Activated CD4-positive, alpha-beta T cell treated with anti-CD3 and anti-CD28 coated beads for 36 hours (primary cell): ENCODE results near the gene CALU. TPM values are rescaled to one million over a fixed set of nuclear protein-coding genes. Genes with fewer than 3 reads are reported as not detected.

Experiments
- ATAC-seq: fragments of 200-7000 bp; cut with Tn5 transposase; one replicate; pipeline ENCODE4 v1.10.0; 2021; ENCODE audit warnings: mild to moderate bottlenecking, moderate library complexity
- CTCF ChIA-PET: fragments of 350-600 bp; sonication (Branson Sonifier 250); formaldehyde crosslinking; loops from one replicate; lab custom pipeline; 2021; ENCODE audit warnings: antibody characterized with exemption; lab: Charles Lee
- POLR2A ChIA-PET: fragments of 350-600 bp; sonication (Branson Sonifier 250); formaldehyde crosslinking; loops from one replicate; lab custom pipeline; 2021; ENCODE audit warnings: antibody characterized with exemption, inconsistent platforms; lab: Charles Lee
- DNase-seq: peaks from one replicate; pipeline ENCODE4 v3.0.0-alpha.2; 2020
- H3K27ac Mint-ChIP-seq: one replicate; pipeline ENCODE4 v1.8.0; 2021; ENCODE audit warnings: mixed read lengths
- H3K27me3 Mint-ChIP-seq: one replicate; pipeline ENCODE4 v1.8.0; 2021; ENCODE audit warnings: mixed read lengths
- H3K36me3 Mint-ChIP-seq: one replicate; pipeline ENCODE4 v1.8.0; 2021; ENCODE audit warnings: low read depth, mixed read lengths
- H3K4me1 Mint-ChIP-seq: one replicate; pipeline ENCODE4 v1.8.0; 2021; ENCODE audit warnings: mixed read lengths
- H3K4me3 Mint-ChIP-seq: one replicate; pipeline ENCODE4 v1.8.0; 2021; ENCODE audit warnings: mild to moderate bottlenecking, moderate library complexity, mixed read lengths
- H3K9me3 Mint-ChIP-seq: one replicate; pipeline ENCODE4 v1.8.0; 2021; ENCODE audit warnings: low read depth, mixed read lengths
- intact Hi-C, 2 experiments: fragments of 100-400 bp; cut with DNase I in 1 of 2; cut with micrococcal nuclease in 1 of 2; formaldehyde crosslinking; loops; one replicate each; pipeline versions ENCODE4 v1.14.2 to v1.15.1; 2022 to 2024; cut with DNase I, micrococcal nuclease
- total RNA-seq, 2 experiments: library from RNA; stranded (reverse); gene quantifications; one replicate each; pipeline ENCODE4 v1.2.3, GENCODE V29; 2021

The CALU gene
- total RNA-seq, 2 experiments from 2014 or later: 32.9 to 33.8 TPM

GRCh38 chr7:128737867-128738385, 1.2 kb upstream of the CALU start:
- Mint-ChIP-seq H3K27ac (no peak overlapping the region), H3K27me3 (peaks cover 3% of the 10 kb centered on the region), H3K36me3 (no peaks in the 10 kb centered on the region), H3K4me3 (peak overlapping the region; percentile 99), H3K4me1 (peaks cover 31% of the 10 kb centered on the region), H3K9me3 (no peaks in the 10 kb centered on the region)
- CTCF ChIA-PET: interaction anchor here (0.9 to 1.9 kb wide), 9 partner anchors 8 to 313 kb away, joined by 3 to 7 read pairs (median 4); no protein-coding TSS in a partner anchor
- intact Hi-C loops: loop anchor here (2.0 to 10.0 kb wide), 4 partner anchors 125 to 1149 kb away; partner anchors contain the start of genes ARF5 (in 1 of the 2), ATP6V1F (in 1 of the 2) and STRIP2 (in 1 of the 2)
- POLR2A ChIA-PET: interaction anchor here (0.6 to 1.3 kb wide), 3 partner anchors 21 to 53 kb away, joined by 3 to 6 read pairs (median 4); partner anchors contain the start of gene CCDC136
- DNase-seq (no peak), ATAC-seq (no peak)

GRCh38 chr7:128738570-128739047, 550 bp upstream of the CALU start:
- peak; percentile 37 for DNase-seq
- H3K4me1 Mint-ChIP-seq: peaks cover 33% of the 10 kb centered on the region
- H3K27ac Mint-ChIP-seq: peak overlapping the region; percentile 93
- H3K27me3 Mint-ChIP-seq: peaks cover 3% of the 10 kb centered on the region
- ChIA-PET CTCF (interaction anchor here (0.7 to 1.9 kb wide), 8 partner anchors 12 to 648 kb away, joined by 3 to 7 read pairs (median 4); no protein-coding TSS in a partner anchor), POLR2A (interaction anchor here (0.6 to 1.3 kb wide), 4 partner anchors 20 to 53 kb away, joined by 3 to 6 read pairs (median 4); partner anchors contain the start of gene CCDC136)
- peak overlapping the region; percentile 99 for H3K4me3 Mint-ChIP-seq
- intact Hi-C loops: loop anchor here (1.0 to 10.0 kb wide), 13 partner anchors 53 to 1150 kb away; partner anchors contain the start of genes ATP6V1F (in 2 of the 2), CCDC136 (in 2 of the 2), ARF5 (in 1 of the 2) and HILPDA (in 1 of the 2)
- no peaks in the 10 kb centered on the region for H3K9me3 Mint-ChIP-seq
- no peaks in the 10 kb centered on the region for H3K36me3 Mint-ChIP-seq
- peak; percentile 25 for ATAC-seq

- POLR2A ChIA-PET: interaction anchor here (0.5 to 1.3 kb wide), 4 partner anchors 19 to 313 kb away, joined by 3 to 4 read pairs (median 3); no protein-coding TSS in a partner anchor
- Mint-ChIP-seq H3K4me3 (peak overlapping the region; percentile 99), H3K36me3 (no peaks in the 10 kb centered on the region), H3K27me3 (peaks cover under 1% of the 10 kb centered on the region), H3K27ac (peak overlapping the region; percentile 93), H3K4me1 (peaks cover 42% of the 10 kb centered on the region), H3K9me3 (no peaks in the 10 kb centered on the region)
- ATAC-seq (no peak), DNase-seq (no peak)
- CTCF ChIA-PET: interaction anchor here (0.6 to 2.4 kb wide), 10 partner anchors 13 to 471 kb away, joined by 3 to 12 read pairs (median 4); partner anchors contain the start of gene ATP6V1F
- intact Hi-C loops: loop anchor here (1.0 to 10.0 kb wide), 13 partner anchors 51 to 1151 kb away; partner anchors contain the start of genes ATP6V1F (in 2 of the 2), CCDC136 (in 2 of the 2), ARF5 (in 1 of the 2) and HILPDA (in 1 of the 2)
These were observed 977 bp downstream of the CALU start for GRCh38 chr7:128739990-128740682.

GRCh38 chr7:128740996-128741395, 1.8 kb downstream of the CALU start:
- no peak overlapping the region for H3K27ac Mint-ChIP-seq
- no peaks in the 10 kb centered on the region for H3K9me3 Mint-ChIP-seq
- ChIA-PET CTCF (interaction anchor here (1.0 to 2.4 kb wide), 4 partner anchors 14 to 266 kb away, joined by 3 to 12 read pairs (median 4); partner anchors contain the start of gene ATP6V1F), POLR2A (no interaction called here)
- DNase-seq (no peak), ATAC-seq (no peak)
- H3K4me1 Mint-ChIP-seq: peaks cover 42% of the 10 kb centered on the region
- H3K36me3 Mint-ChIP-seq: peaks cover 7% of the 10 kb centered on the region
- no peaks in the 10 kb centered on the region for H3K27me3 Mint-ChIP-seq
- intact Hi-C loops: no loop called here
- no peak overlapping the region for H3K4me3 Mint-ChIP-seq

GRCh38 chr7:128741491-128741890, 2.3 kb downstream of the CALU start:
- H3K9me3 Mint-ChIP-seq: no peaks in the 10 kb centered on the region
- no peak overlapping the region for H3K4me3 Mint-ChIP-seq
- peaks cover 42% of the 10 kb centered on the region for H3K4me1 Mint-ChIP-seq
- CTCF ChIA-PET: interaction anchor here (0.8 to 2.4 kb wide), 5 partner anchors 14 to 164 kb away, joined by 3 to 12 read pairs (median 4); partner anchors contain the start of gene ATP6V1F
- ATAC-seq (no peak), DNase-seq (no peak)
- peaks cover 7% of the 10 kb centered on the region for H3K36me3 Mint-ChIP-seq
- POLR2A ChIA-PET: no interaction called here
- intact Hi-C loops: no loop called here
- H3K27ac Mint-ChIP-seq: no peak overlapping the region
- H3K27me3 Mint-ChIP-seq: no peaks in the 10 kb centered on the region

- Mint-ChIP-seq H3K4me3 (no peak overlapping the region), H3K36me3 (peaks cover 7% of the 10 kb centered on the region), H3K27me3 (no peaks in the 10 kb centered on the region), H3K27ac (no peak overlapping the region), H3K4me1 (peaks cover 46% of the 10 kb centered on the region), H3K9me3 (no peaks in the 10 kb centered on the region)
- intact Hi-C loops: no loop called here
- DNase-seq: no peak
- ChIA-PET CTCF (interaction anchor here (0.7 to 1.4 kb wide), 3 partner anchors 15 to 164 kb away, joined by 3 to 5 read pairs (median 4); no protein-coding TSS in a partner anchor), POLR2A (no interaction called here)
- no peak for ATAC-seq
These were observed 3.0 kb downstream of the CALU start for GRCh38 chr7:128742206-128742605.

- Mint-ChIP-seq H3K27me3 (no peaks in the 10 kb centered on the region), H3K36me3 (peaks cover 12% of the 10 kb centered on the region), H3K27ac (no peak overlapping the region), H3K4me1 (peaks cover 47% of the 10 kb centered on the region), H3K4me3 (no peak overlapping the region), H3K9me3 (no peaks in the 10 kb centered on the region)
- ATAC-seq (no peak), DNase-seq (no peak)
- CTCF ChIA-PET: interaction anchor here (0.7 to 1.4 kb wide), 5 partner anchors 9 to 140 kb away, joined by 3 to 5 read pairs (median 3); no protein-coding TSS in a partner anchor
- POLR2A ChIA-PET: interaction anchor here (0.6 kb wide), 1 partner anchor 59 kb away, joined by 3 read pairs; no protein-coding TSS in a partner anchor
- intact Hi-C loops: no loop called here
These were observed 4.1 kb downstream of the CALU start for GRCh38 chr7:128743112-128743772.

- no peak for ATAC-seq
- intact Hi-C loops: no loop called here
- Mint-ChIP-seq H3K9me3 (no peaks in the 10 kb centered on the region), H3K36me3 (peaks cover 21% of the 10 kb centered on the region), H3K4me1 (peaks cover 42% of the 10 kb centered on the region), H3K27me3 (no peaks in the 10 kb centered on the region), H3K4me3 (no peak overlapping the region), H3K27ac (no peak overlapping the region)
- DNase-seq: no peak
- CTCF ChIA-PET: interaction anchor here (0.5 to 1.0 kb wide), 2 partner anchors 11 to 126 kb away, joined by 3 read pairs; no protein-coding TSS in a partner anchor
- POLR2A ChIA-PET: no interaction called here
These were observed 5.3 kb downstream of the CALU start for GRCh38 chr7:128744366-128744905.

- Mint-ChIP-seq H3K4me3 (no peak overlapping the region), H3K27ac (no peak overlapping the region), H3K36me3 (peaks cover 27% of the 10 kb centered on the region), H3K27me3 (no peaks in the 10 kb centered on the region), H3K4me1 (peaks cover 36% of the 10 kb centered on the region), H3K9me3 (no peaks in the 10 kb centered on the region)
- POLR2A ChIA-PET: no interaction called here
- intact Hi-C loops: no loop called here
- CTCF ChIA-PET: interaction anchor here (1.2 kb wide), 1 partner anchor 35 kb away, joined by 3 read pairs; no protein-coding TSS in a partner anchor
- ATAC-seq (no peak), DNase-seq (no peak)
These were observed 6.5 kb downstream of the CALU start for GRCh38 chr7:128745706-128746105.

- intact Hi-C loops: no loop called here
- Mint-ChIP-seq H3K9me3 (no peaks in the 10 kb centered on the region), H3K36me3 (peaks cover 27% of the 10 kb centered on the region), H3K4me3 (no peak overlapping the region), H3K27me3 (no peaks in the 10 kb centered on the region), H3K4me1 (peaks cover 20% of the 10 kb centered on the region), H3K27ac (no peak overlapping the region)
- ATAC-seq (no peak), DNase-seq (no peak)
- ChIA-PET POLR2A (no interaction called here), CTCF (interaction anchor here (1.1 kb wide), 1 partner anchor 20 kb away, joined by 3 read pairs; no protein-coding TSS in a partner anchor)
These were observed 8.3 kb downstream of the CALU start for GRCh38 chr7:128747327-128748079.
